HepG2 (cell line): ENCODE results near the gene THRSP.

Experiments
- ARNTL ChIP-seq: sonication (generic); formaldehyde crosslinking; IDR thresholded peaks from 2 replicates; pipeline ENCODE4 v1.4.0; 2020; ENCODE audit warnings: mild to moderate bottlenecking, missing genetic modification reagents
- ATF2 ChIP-seq: sonication (generic); formaldehyde crosslinking; IDR thresholded peaks from 2 replicates; pipeline ENCODE4 v1.4.0; 2020; ENCODE audit warnings: missing genetic modification reagents
- IRF2 ChIP-seq: IDR thresholded peaks from 2 replicates; pipeline ENCODE4 v1.6.1; 2018; ENCODE audit warnings: missing genetic modification reagents, missing compliant biosample characterization
- NFYB ChIP-seq: sonication (generic); formaldehyde crosslinking; IDR thresholded peaks from 2 replicates; pipeline ENCODE4 v1.4.0; 2020; ENCODE audit warnings: missing genetic modification reagents
- NR2F6 ChIP-seq, 2 experiments: IDR thresholded peaks; 2 replicates each; pipeline ENCODE4 v1.6.1; 2016; ENCODE audit warnings: antibody characterized with exemption in 1 of 2, mild to moderate bottlenecking in 1 of 2
- POLR2AphosphoS5 ChIP-seq: IDR thresholded peaks from 2 replicates; pipeline ENCODE4 v1.6.1; 2012; ENCODE audit warnings: low read depth, low read length
- TAF1 ChIP-seq: sonication (generic); formaldehyde crosslinking; IDR thresholded peaks from 2 replicates; pipeline ENCODE4 v1.4.0; 2020; ENCODE audit warnings: missing genetic modification reagents
- YY1 ChIP-seq: IDR thresholded peaks from 2 replicates; pipeline ENCODE4 v1.6.1; 2011; ENCODE audit warnings: low read length, low read depth, moderate library complexity, mild to moderate bottlenecking; ENCODE audit not compliant: insufficient read depth, insufficient replicate concordance
- ZNF549 ChIP-seq: sonication (generic); formaldehyde crosslinking; IDR thresholded peaks from 2 replicates; pipeline ENCODE4 v1.5.0; 2020; ENCODE audit warnings: missing genetic modification reagents

- TF ChIP-seq NR2F6 (IDR thresholded peaks at IDR 0.05) (no peak), NR2F6 (CRISPR knock-in tag; IDR thresholded peaks at IDR 0.05) (no peak), IRF2 (no peak), YY1 (no peak), NFYB (CRISPR knock-in tag) (no peak), ARNTL (CRISPR knock-in tag) (no peak), ZNF549 (no peak), ATF2 (no peak), POLR2AphosphoS5 (no peak), TAF1 (CRISPR knock-in tag) (no peak)
Observed at GRCh38 chr11:78030429-78031325, 33.0 kb upstream of the THRSP start.
